ENCODE measurements around the gene CNPY4.
A peak's percentile ranks its signal among the peaks of the same experiment; 100 is the strongest.

The CNPY4 gene

GRCh38 chr7:100148559-100149328, 29.3 kb downstream of the CNPY4 start, which contains the start of gene LAMTOR4:
LAMTOR4 (plus strand) TSS chr7:100148918; CDS start chr7:100148973, 55 bp downstream.
- peak; percentile 79 for DNase-seq (ENCODE audit: low read depth)

GRCh38 chr7:100152404-100152803, 33.0 kb downstream of the CNPY4 start:
- DNase-seq (ENCODE audit: low read depth), result no peak

- no peak for DNase-seq (ENCODE audit: low read depth)
These were observed 33.7 kb downstream of the CNPY4 start for GRCh38 chr7:100152937-100153666.

GRCh38 chr7:100153708-100154535, 34.5 kb downstream of the CNPY4 start:
- DNase-seq (ENCODE audit: low read depth), result no peak

- DNase-seq (ENCODE audit: low read depth), result no peak
These were observed 35.4 kb downstream of the CNPY4 start for GRCh38 chr7:100154651-100155491.

- DNase-seq (ENCODE audit: low read depth), result no peak
These were observed 36.3 kb downstream of the CNPY4 start for GRCh38 chr7:100155553-100156317.

GRCh38 chr7:100156331-100157068, 37.1 kb downstream of the CNPY4 start:
- no peak for DNase-seq (ENCODE audit: low read depth)

- no peak for DNase-seq (ENCODE audit: low read depth)
These were observed 37.6 kb downstream of the CNPY4 start for GRCh38 chr7:100157069-100157333.

GRCh38 chr7:100157334-100158228, 38.1 kb downstream of the CNPY4 start:
- no peak for DNase-seq (ENCODE audit: low read depth)

- peak; percentile 86 for DNase-seq (ENCODE audit: low read depth)
These were observed 39.0 kb downstream of the CNPY4 start, which contains the start of gene TRAPPC14 for GRCh38 chr7:100158229-100159098. TRAPPC14 (minus strand) TSS chr7:100158723; CDS start chr7:100158499, 224 bp downstream.

GRCh38 chr7:100159099-100159623, 39.7 kb downstream of the CNPY4 start:
- DNase-seq (ENCODE audit: low read depth), result no peak

- DNase-seq (ENCODE audit: low read depth), result no peak
These were observed 40.6 kb downstream of the CNPY4 start for GRCh38 chr7:100160067-100160466.

- DNase-seq (ENCODE audit: low read depth), result no peak
These were observed 43.6 kb downstream of the CNPY4 start for GRCh38 chr7:100163006-100163531.

- DNase-seq (ENCODE audit: low read depth), result no peak
These were observed 44.4 kb downstream of the CNPY4 start for GRCh38 chr7:100163871-100164270.

- no peak for DNase-seq (ENCODE audit: low read depth)
These were observed 47.0 kb downstream of the CNPY4 start for GRCh38 chr7:100166317-100166940.

- no peak for DNase-seq (ENCODE audit: low read depth)
These were observed 47.8 kb downstream of the CNPY4 start for GRCh38 chr7:100166970-100167911.

Data from stimulated activated CD8-positive, alpha-beta memory T cell treated with anti-CD3 and anti-CD28 coated beads, Interleukin-15, amount 100 ng/mL, for 24 hours (primary cell).